GM19467 (cell line): ENCODE results near the gene RRP8.

ENCODE experiments used
- ATAC-seq: cut with Tn5 transposase; IDR thresholded peaks from one replicate; pipeline ENCODE4 v1.9.1; 2021; ENCODE audit warnings: mild to moderate bottlenecking, moderate library complexity; ENCODE audit not compliant: unreplicated experiment

RRP8 gene

DNA sequence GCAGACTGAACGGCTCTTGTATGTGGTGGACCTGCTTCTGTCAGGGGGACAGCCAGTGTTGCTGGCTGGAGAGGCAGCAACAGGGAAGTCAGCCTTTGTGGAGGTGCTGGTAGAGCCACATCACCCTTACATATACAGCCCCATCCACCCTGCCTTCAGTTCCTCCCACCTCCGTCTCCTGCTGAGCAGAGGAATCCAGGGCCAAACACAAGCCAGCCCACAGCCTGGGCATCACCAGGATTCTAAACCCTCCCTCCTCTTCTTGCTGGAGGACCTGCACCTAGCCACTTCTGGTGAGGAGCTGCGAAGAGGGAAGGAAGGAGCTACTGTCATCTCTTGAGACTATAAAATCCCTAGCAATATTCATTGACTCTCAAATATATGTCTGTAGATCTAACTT, 54.8 kb downstream of the RRP8 start:
- ATAC-seq: no peak

DNA sequence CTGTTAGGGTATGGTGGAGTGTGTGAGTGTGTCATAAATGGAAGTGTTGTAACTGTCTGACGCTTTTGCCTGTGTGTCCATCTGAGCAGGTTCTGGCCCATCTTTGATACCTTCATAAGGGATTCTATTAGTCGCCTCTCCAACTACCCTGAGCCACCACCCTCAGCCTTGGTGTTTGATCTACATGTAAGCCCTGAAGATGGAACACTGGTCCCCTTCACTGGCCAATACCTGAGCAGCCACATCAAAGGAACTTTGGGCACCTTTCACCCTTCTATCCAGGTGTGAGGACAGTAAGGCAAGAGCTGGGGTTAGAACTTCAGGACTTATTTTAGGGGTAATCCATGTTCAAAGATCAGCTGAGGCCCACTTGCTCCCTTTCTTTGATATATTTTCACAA, 55.3 kb downstream of the RRP8 start:
- ATAC-seq: no peak

DNA sequence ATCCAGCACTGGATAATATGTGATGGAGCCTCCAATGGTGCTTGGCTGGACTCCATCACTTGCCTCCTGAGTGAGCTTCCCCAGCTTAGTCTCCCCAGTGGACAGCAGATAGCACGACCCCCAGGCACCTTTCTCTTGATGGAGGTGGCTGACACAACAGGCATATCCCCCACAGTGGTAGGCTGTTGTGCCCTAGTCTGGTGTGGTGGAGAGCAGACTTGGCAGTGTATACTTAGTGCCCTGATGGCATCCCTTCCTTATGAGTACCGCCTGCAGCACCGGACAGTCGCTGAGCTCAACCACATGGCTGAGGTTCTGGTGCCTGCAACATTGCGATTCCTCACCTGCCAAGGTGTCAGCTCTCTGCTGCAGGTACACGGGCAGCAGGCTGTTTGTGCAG, 56.2 kb downstream of the RRP8 start:
- no peak for ATAC-seq

DNA sequence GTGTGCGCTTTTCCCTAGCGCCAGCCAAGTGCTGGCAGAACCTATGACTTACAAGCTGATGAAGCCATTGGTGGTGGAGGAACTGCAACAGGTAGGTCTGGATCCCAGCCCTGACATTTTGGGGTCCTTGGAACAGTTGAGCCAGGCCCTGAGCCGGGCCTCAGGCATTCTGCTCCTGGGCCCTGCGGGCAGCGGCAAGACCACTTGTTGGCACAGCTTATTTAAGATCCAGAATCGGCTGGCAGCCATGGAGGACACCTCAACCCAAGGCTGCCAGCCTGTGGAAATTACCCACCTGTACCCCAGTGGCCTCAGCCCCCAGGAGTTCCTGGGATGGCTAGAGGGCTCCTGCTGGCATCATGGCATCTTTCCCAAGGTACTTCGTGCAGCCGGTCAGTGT, 56.7 kb downstream of the RRP8 start:
- ATAC-seq: no peak

DNA sequence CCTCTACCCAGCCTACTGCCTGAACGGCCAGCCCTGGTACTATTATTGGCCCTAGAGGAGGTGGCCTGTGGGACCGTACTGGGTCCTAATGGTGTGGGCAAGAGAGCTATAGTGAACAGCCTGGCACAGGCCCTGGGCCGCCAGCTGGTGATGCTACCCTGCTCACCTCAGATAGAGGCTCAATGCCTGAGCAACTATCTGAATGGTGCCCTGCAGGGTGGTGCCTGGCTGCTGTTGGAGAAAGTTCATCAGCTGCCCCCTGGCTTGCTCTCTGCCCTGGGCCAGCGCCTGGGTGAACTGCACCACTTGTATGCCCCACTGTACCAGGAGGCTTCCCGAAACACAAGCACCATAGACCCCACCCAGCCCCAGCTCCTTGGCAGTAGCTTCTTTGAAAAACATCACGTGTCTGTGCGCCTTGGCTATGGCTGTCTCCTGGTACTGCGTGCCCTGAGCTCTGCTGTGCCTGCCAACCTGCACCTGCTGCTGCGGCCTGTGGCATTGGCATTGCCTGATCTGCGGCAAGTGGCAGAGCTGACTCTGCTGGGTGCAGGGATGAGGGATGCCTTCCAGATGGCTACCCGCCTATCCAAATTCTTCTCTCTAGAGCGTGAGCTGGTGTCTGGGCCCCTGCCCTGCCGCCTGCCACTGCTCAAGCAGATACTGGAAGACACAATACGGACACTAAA, 57.4 kb downstream of the RRP8 start:
- ATAC-seq: no peak
